ENCODE results near the gene HID1. TPM values are rescaled to one million over a fixed set of nuclear protein-coding genes. Genes with fewer than 3 reads are reported as not detected.

The HID1 gene
- total and polyA plus RNA-seq, 9 of the 15 experiments (the other 6 are each of a cell fraction or from before 2014, with no cell fraction given), result 0.14 to 2.1 (median 0.54) TPM; not detected in 2

- TF ChIP-seq RNF219 (CRISPR knock-in tag; IDR thresholded peaks at IDR 0.05) (no peak), U2AF2 (optimal IDR thresholded peaks at IDR 0.05; ENCODE audit: low read depth, low read length) (no peak), ZNF449 (CRISPR knock-in tag; IDR thresholded peaks at IDR 0.05) (no peak), CXXC5 (CRISPR knock-in tag; IDR thresholded peaks at IDR 0.05) (peak; percentile 59), ZNF184 (CRISPR knock-in tag; IDR thresholded peaks at IDR 0.05) (no peak), RAD21 (CRISPR knock-in tag; conservative IDR thresholded peaks at IDR 0.05 in 1 of 2, IDR thresholded peaks at IDR 0.05 in 1 of 2) (0 out of 4 replicates have a peak, but pooled peaks of 1 of the 2 experiments have one; percentile 30), EWSR1 (IDR thresholded peaks at IDR 0.05; ENCODE audit: borderline replicate concordance, low read depth, partially characterized antibody) (no peak), POLR2A (conservative IDR thresholded peaks at IDR 0.05) (0 out of 2 replicates have a peak, but pooled peaks have one; percentile 2), GABPA (tag; conservative IDR thresholded peaks at IDR 0.05; ENCODE audit: low read depth) (0 out of 2 replicates have a peak, but pooled peaks have one; percentile 33), NONO (IDR thresholded peaks at IDR 0.05; ENCODE audit: low read depth in 2 of 2, low read length in 1 of 2) (no peak; a peak in 2 of 4 replicates), GTF2A2 (tag; IDR thresholded peaks at IDR 0.05) (0 out of 2 replicates have a peak, but pooled peaks have one; percentile 15), SMARCC2 (IDR thresholded peaks at IDR 0.05; ENCODE audit: low read depth) (peak; percentile 55; the same call in 1 of the 2 replicates)
These were observed 15.6 kb upstream of the HID1 start (continued) for GRCh38 chr17:74987909-74988711.
